HepG2 (cell line): Measurements from ENCODE around the gene DEGS1. TPM values are rescaled to one million over a fixed set of nuclear protein-coding genes. Genes with fewer than 3 reads are reported as not detected.
A peak's percentile ranks its signal among the peaks of the same experiment; 100 is the strongest.

Source experiments
- CCDC6 ChIP-seq: sonication (generic); formaldehyde crosslinking; IDR thresholded peaks from 2 replicates; pipeline ENCODE4 v1.8.1; 2022; ENCODE audit warnings: mild to moderate bottlenecking, missing genetic modification reagents, moderate library complexity
- CENPBD1 ChIP-seq: sonication (generic); formaldehyde crosslinking; IDR thresholded peaks from 2 replicates; pipeline ENCODE4 v1.8.0; 2022; ENCODE audit warnings: missing genetic modification reagents, low read depth, mild to moderate bottlenecking, borderline replicate concordance
- ELF1 ChIP-seq: sonication (generic); formaldehyde crosslinking; IDR thresholded peaks from 2 replicates; pipeline ENCODE4 v1.4.0; 2020; ENCODE audit warnings: missing genetic modification reagents
- NCOA5 ChIP-seq: sonication (generic); formaldehyde crosslinking; IDR thresholded peaks from 2 replicates; pipeline ENCODE4 v1.4.0; 2020; ENCODE audit warnings: missing genetic modification reagents
- NFIB ChIP-seq: sonication (generic); formaldehyde crosslinking; IDR thresholded peaks from 2 replicates; pipeline ENCODE4 v1.9.0; 2021; ENCODE audit warnings: missing genetic modification reagents, mild to moderate bottlenecking, borderline replicate concordance
- NFKBIZ ChIP-seq: IDR thresholded peaks from 2 replicates; pipeline ENCODE4 v1.6.1; 2018; ENCODE audit warnings: missing genetic modification reagents, missing compliant biosample characterization
- RFX3 ChIP-seq: IDR thresholded peaks from 2 replicates; pipeline ENCODE4 v1.6.1; 2016; ENCODE audit warnings: missing biosample characterization, missing genetic modification reagents
- RNF219 ChIP-seq: sonication (generic); formaldehyde crosslinking; IDR thresholded peaks from 2 replicates; pipeline ENCODE4 v1.5.0; 2020; ENCODE audit warnings: mild to moderate bottlenecking, missing genetic modification reagents
- SMAD3 ChIP-seq: sonication (generic); formaldehyde crosslinking; IDR thresholded peaks from 2 replicates; pipeline ENCODE4 v1.4.0; 2020; ENCODE audit warnings: missing genetic modification reagents
- SOX6 ChIP-seq, 2 experiments: fragments of 450-650 bp in 1 of 2; sonication (generic) in 1 of 2; formaldehyde crosslinking in 1 of 2; IDR thresholded peaks; 2 replicates each; pipeline versions ENCODE4 v1.4.0 to v1.6.1; 2017 to 2020; ENCODE audit warnings: antibody characterized with exemption in 1 of 2, mild to moderate bottlenecking in 1 of 2, missing genetic modification reagents in 1 of 2
- SPEN ChIP-seq: sonication (generic); formaldehyde crosslinking; IDR thresholded peaks from 2 replicates; pipeline ENCODE4 v1.5.1; 2020; ENCODE audit warnings: low read depth, mild to moderate bottlenecking, missing genetic modification reagents
- TCF7L2 ChIP-seq: IDR thresholded peaks from 2 replicates; pipeline ENCODE4 v1.6.1; 2011; ENCODE audit warnings: mild to moderate bottlenecking, low read depth, low read length, moderate library complexity
- TERF1 ChIP-seq: sonication (generic); formaldehyde crosslinking; IDR thresholded peaks from 2 replicates; pipeline ENCODE4 v1.8.0; 2022; ENCODE audit warnings: mild to moderate bottlenecking, missing genetic modification reagents, moderate library complexity
- TSC22D2 ChIP-seq: sonication (generic); formaldehyde crosslinking; IDR thresholded peaks from 2 replicates; pipeline ENCODE4 v1.5.1; 2020; ENCODE audit warnings: missing genetic modification reagents, mild to moderate bottlenecking, borderline replicate concordance
- UBTF ChIP-seq: sonication (generic); formaldehyde crosslinking; IDR thresholded peaks from 2 replicates; pipeline ENCODE4 v1.4.0; 2020; ENCODE audit warnings: mild to moderate bottlenecking, missing genetic modification reagents
- ZBTB38 ChIP-seq: sonication (generic); formaldehyde crosslinking; IDR thresholded peaks from 2 replicates; pipeline ENCODE4 v1.5.1; 2020; ENCODE audit warnings: mild to moderate bottlenecking, missing genetic modification reagents
- ZNF431 ChIP-seq: sonication (generic); formaldehyde crosslinking; IDR thresholded peaks from 2 replicates; pipeline ENCODE4 v1.9.0; 2022; ENCODE audit warnings: missing genetic modification reagents, low read depth, mild to moderate bottlenecking, borderline replicate concordance
- ZNF639 ChIP-seq: conservative IDR thresholded peaks from 2 replicates; pipeline ENCODE4 v1.6.1; 2018; ENCODE audit warnings: missing genetic modification reagents
- ZNF720 ChIP-seq: sonication (generic); formaldehyde crosslinking; IDR thresholded peaks from 2 replicates; pipeline ENCODE4 v1.4.0; 2020; ENCODE audit warnings: missing genetic modification reagents
- ZNF761 ChIP-seq: sonication (generic); formaldehyde crosslinking; conservative IDR thresholded peaks from 2 replicates; pipeline ENCODE4 v1.4.0; 2020; ENCODE audit warnings: mild to moderate bottlenecking, missing genetic modification reagents
- polyA plus RNA-seq, 8 experiments: library from polyadenylated mRNA; depleted of rRNA in 3 of 8; stranded (reverse) in 7 of 8; unstranded in 1 of 8; fragments of >200 nt; fragmentation: Illumina TruSeq in 4 of 8; extraction: Trizol in 4 of 8; gene quantifications; 2 replicates each; pipeline versions ENCODE4 v1.2.1 to v1.2.3, GENCODE V29; 2011 to 2016; ENCODE audit warnings: low read depth in 4 of 8, missing spikeins in 1 of 8, mixed read lengths in 1 of 8; ENCODE audit not compliant: insufficient read depth in 1 of 8
- total RNA-seq, 5 experiments: library from RNA; depleted of rRNA; stranded (reverse); fragments of >200 nt; fragmentation: Illumina TruSeq; extraction: Trizol; gene quantifications; 2 replicates each; pipeline ENCODE4 v1.2.3, GENCODE V29; 2016; ENCODE audit warnings: low read depth in 1 of 5

The DEGS1 gene
- total and polyA plus RNA-seq, 2 of the 13 experiments (the other 11 are each of a cell fraction or from before 2014, with no cell fraction given): 18.1 to 35.9 TPM

- no peak for TF ChIP-seq CENPBD1 (CRISPR knock-in tag)
- no peak for TF ChIP-seq TSC22D2 (CRISPR knock-in tag)
- TF ChIP-seq ZBTB38 (CRISPR knock-in tag): no peak
- TF ChIP-seq ZNF639 (CRISPR knock-in tag): no peak
- no peak for TF ChIP-seq ELF1 (CRISPR knock-in tag)
- no peak for TF ChIP-seq SMAD3 (CRISPR knock-in tag)
- no peak for TF ChIP-seq NCOA5
- TF ChIP-seq CCDC6: peak; percentile 51; the same call in 1 of the 2 replicates
- no peak for TF ChIP-seq NFIB (CRISPR knock-in tag)
- peak; percentile 67 for TF ChIP-seq UBTF (CRISPR knock-in tag)
- no peak for TF ChIP-seq ZNF431 (CRISPR knock-in tag)
- TF ChIP-seq TCF7L2: no peak
- TF ChIP-seq RFX3 (CRISPR knock-in tag): no peak
- TF ChIP-seq ZNF761 (CRISPR knock-in tag): no peak
- no peak for TF ChIP-seq SOX6 (IDR thresholded peaks at IDR 0.05)
- TF ChIP-seq SOX6 (CRISPR knock-in tag; IDR thresholded peaks at IDR 0.05): no peak
- no peak for TF ChIP-seq ZNF720 (CRISPR knock-in tag)
- TF ChIP-seq SPEN (CRISPR knock-in tag): peak; percentile 55; the same call in 1 of the 2 replicates
- TF ChIP-seq NFKBIZ (CRISPR knock-in tag): no peak
- no peak for TF ChIP-seq TERF1
- TF ChIP-seq RNF219 (CRISPR knock-in tag): no peak; the same call in 1 of the 2 replicates
These were observed 712 bp downstream of the DEGS1 start (continued) for GRCh38 chr1:224183591-224184312.
